Sigmoid colon (tissue), 7 donors: ENCODE results near the gene KLF1. TPM values are rescaled to one million over a fixed set of nuclear protein-coding genes. Genes with fewer than 3 reads are reported as not detected.
A peak's percentile ranks its signal among the peaks of the same experiment; 100 is the strongest.

Source experiments
- DNase-seq: peaks from one replicate; pipeline ENCODE4 v3.0.0-alpha.2; 2019
- H3K27ac ChIP-seq, 4 donors: fragments of 200-600 bp; sonication (generic); one replicate each; pipeline ENCODE4 v1.5.1; 2016 to 2019; ENCODE audit warnings: mild to moderate bottlenecking in 1 of 4
- H3K27me3 ChIP-seq, 3 donors: fragments of 200-600 bp; sonication (generic); one replicate each; pipeline ENCODE4 v1.5.1; 2019; ENCODE audit warnings: mild to moderate bottlenecking in 1 of 3
- H3K36me3 ChIP-seq, 4 donors: fragments of 200-600 bp; sonication (generic); one replicate each; pipeline ENCODE4 v1.5.1; 2016 to 2019
- H3K4me1 ChIP-seq, 4 donors: fragments of 200-600 bp; sonication (generic); one replicate each; pipeline ENCODE4 v1.5.1; 2017 to 2019
- H3K4me3 ChIP-seq, 4 donors: fragments of 200-600 bp; sonication (generic); one replicate each; pipeline ENCODE4 v1.5.1; 2017 to 2019; ENCODE audit warnings: mild to moderate bottlenecking in 2 of 4, moderate library complexity in 1 of 4
- H3K9me3 ChIP-seq, 4 donors: fragments of 200-600 bp in 3 of 4; sonication (generic) in 3 of 4; one replicate each; pipeline versions ENCODE4 v1.5.1 to v1.6.1; 2013 to 2019
- CTCF ChIP-seq, 4 experiments: fragments of 450-650 bp in 3 of 4; fragments of 200-600 bp in 1 of 4; IDR thresholded peaks; one replicate each; pipeline ENCODE4 v1.5.1; 2016 to 2019; ENCODE audit warnings: antibody characterized with exemption in 4 of 4, mild to moderate bottlenecking in 3 of 4, moderate library complexity in 2 of 4
- EP300 ChIP-seq, 4 donors: sonication (generic); formaldehyde crosslinking; IDR thresholded peaks; one replicate each; pipeline ENCODE4 v1.6.1; 2017; ENCODE audit warnings: antibody characterized with exemption in 4 of 4
- POLR2A ChIP-seq, 2 donors: fragments of 450-650 bp; IDR thresholded peaks; one replicate each; pipeline ENCODE4 v1.6.1; 2016; ENCODE audit warnings: antibody characterized with exemption in 2 of 2, mild to moderate bottlenecking in 2 of 2, moderate library complexity in 2 of 2
- POLR2AphosphoS5 ChIP-seq, 4 donors: sonication (generic); formaldehyde crosslinking; IDR thresholded peaks; one replicate each; pipeline ENCODE4 v1.6.1; 2017; ENCODE audit warnings: antibody characterized with exemption in 4 of 4
- WGBS, 2 donors: extraction: QIAGEN DNeasy Blood & Tissue Kit; methylation state at CpG; one replicate each; pipeline ENCODE4 v1.1.7; 2013; 5-methylcytosine and 5-hydroxymethylcytosine counted together
- intact Hi-C: fragments of 100-400 bp; cut with DNase I; formaldehyde crosslinking; loops from one replicate; pipeline ENCODE4 v1.15.1; 2023
- polyA plus RNA-seq, 3 donors: library from polyadenylated mRNA; stranded (reverse); fragments of 200-250 nt; gene quantifications; one replicate each; pipeline ENCODE4 v1.2.3, GENCODE V29; 2013
- total RNA-seq, 4 donors: library from RNA; depleted of rRNA; stranded (reverse); fragments of >200 nt; gene quantifications; one replicate each; pipeline ENCODE4 v1.1.0, GENCODE V29; 2016
- donor health status: healthy with polysubstance abuse.
- donor health status: Bipolar disorder and iron deficiency.
- donor health status: healthy.

Gene KLF1
- total and polyA plus RNA-seq, 7 donors, result 0.10 TPM; not detected in 6

GRCh38 chr19:12932392-12933286 is 45.6 kb upstream of the KLF1 start:
- Histone ChIP-seq H3K4me1 (peaks cover 0 to 27% (median 19%) of the 10 kb centered on the region in 4 donors), H3K27me3 (no peaks in the 10 kb centered on the region), H3K4me3 (peak overlapping the region; percentile 95 to 97 (median 96)), H3K9me3 (no peaks in the 10 kb centered on the region), H3K36me3 (peaks cover 11 to 33% (median 19%) of the 10 kb centered on the region in 4 donors), H3K27ac (peak overlapping the region; percentile 84 to 89 (median 86))
- 31% methylated on average over 16 of the region's 16 CpGs for WGBS, 2 donors
- TF ChIP-seq POLR2A (IDR thresholded peaks at IDR 0.05), result no peak
- no peak for TF ChIP-seq POLR2AphosphoS5 (IDR thresholded peaks at IDR 0.05)
- no peak for TF ChIP-seq CTCF (IDR thresholded peaks at IDR 0.05)
- no peak for TF ChIP-seq EP300 (IDR thresholded peaks at IDR 0.05)
- intact Hi-C loops, result loop anchor here (5.0 kb wide), 1 partner anchor 40 kb away; the partner anchor contains the start of gene GCDH
- no peak for DNase-seq

DNA sequence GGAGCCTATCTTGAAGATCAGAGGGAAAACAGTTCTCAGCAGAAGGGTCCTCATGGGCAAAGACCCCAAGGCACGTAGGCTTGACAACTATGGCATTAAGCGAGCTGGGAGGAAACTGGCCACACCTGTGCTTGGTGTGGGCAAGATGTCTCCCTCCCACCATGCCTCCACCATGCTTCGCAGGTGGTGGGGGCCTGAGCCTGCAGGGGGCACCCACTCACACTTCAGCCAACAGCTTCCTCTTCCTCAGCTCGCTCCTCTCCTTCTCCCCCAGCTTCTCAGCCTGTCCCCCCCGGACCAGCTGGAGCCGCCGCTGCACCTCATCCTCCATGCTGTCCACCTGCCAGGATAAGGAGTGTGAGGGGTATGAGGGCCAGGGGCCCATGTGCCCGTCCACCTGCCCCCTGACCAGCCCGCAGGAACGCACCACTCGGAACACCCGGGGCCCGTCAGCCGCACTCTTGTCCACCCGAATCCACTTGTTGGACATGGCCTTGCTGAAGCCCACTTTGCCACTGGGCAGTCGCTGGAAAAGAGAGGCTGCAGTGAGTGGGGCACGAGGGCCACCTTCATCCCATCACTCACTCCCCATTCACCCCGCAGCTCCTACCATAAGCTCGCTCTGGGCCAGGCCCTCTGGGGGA is 43.1 kb upstream of the KLF1 start:
- Histone ChIP-seq H3K27me3 (no peaks in the 10 kb centered on the region), H3K9me3 (no peaks in the 10 kb centered on the region), H3K4me1 (peaks cover 0 to 22% (median 14%) of the 10 kb centered on the region in 4 donors), H3K36me3 (peaks cover 20 to 58% (median 38%) of the 10 kb centered on the region in 4 donors), H3K27ac (no peak overlapping the region), H3K4me3 (no peak overlapping the region)
- WGBS, 2 donors, result 93 to 94% methylated on average over 19 of the region's 19 CpGs
- TF ChIP-seq EP300 (IDR thresholded peaks at IDR 0.05), result no peak
- TF ChIP-seq POLR2AphosphoS5 (IDR thresholded peaks at IDR 0.05), result no peak
- TF ChIP-seq CTCF (IDR thresholded peaks at IDR 0.05), result no peak
- no peak for TF ChIP-seq POLR2A (IDR thresholded peaks at IDR 0.05)
- no peak for DNase-seq
- intact Hi-C loops, result loop anchor here (5.0 kb wide), 1 partner anchor 38 kb away; the partner anchor contains the start of gene GCDH

DNA sequence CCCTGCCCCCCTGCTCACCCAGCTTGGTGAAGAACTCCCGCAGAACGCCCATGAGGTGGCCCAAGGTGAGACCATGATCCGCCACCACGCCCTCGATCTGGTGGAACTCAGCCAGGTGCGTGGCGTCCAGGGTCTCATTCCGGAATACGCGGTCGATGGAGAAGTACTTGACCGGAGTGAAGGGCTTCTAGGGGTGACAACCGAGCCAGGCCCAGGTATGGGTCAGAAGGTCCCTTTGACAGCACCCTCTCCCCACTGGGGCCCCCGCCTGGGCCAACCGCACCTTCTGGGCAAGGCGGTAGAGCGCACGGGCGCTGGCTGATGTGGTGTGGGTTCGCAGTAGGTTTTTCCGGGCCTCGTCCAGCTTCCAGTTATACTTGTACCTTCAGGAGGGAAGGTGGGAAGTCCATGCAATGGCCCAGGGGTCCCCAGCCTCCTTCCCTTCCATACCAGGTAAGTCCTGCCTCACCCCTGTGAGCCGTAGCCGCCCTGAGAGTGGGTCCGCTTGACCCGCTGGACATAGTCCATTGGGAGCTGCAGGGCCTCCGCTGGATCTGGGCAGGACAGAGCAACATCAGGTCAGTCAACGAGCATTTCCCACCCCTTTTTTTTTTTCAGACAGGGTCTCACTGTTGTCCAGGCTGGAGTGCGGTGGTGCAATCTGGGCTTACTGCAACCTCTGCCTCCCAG is 37.8 kb upstream of the KLF1 start:
- Histone ChIP-seq H3K4me1 (no peaks in the 10 kb centered on the region), H3K27me3 (no peaks in the 10 kb centered on the region), H3K4me3 (no peak overlapping the region), H3K36me3 (peaks cover 30 to 76% (median 61%) of the 10 kb centered on the region in 4 donors), H3K27ac (no peak overlapping the region), H3K9me3 (no peaks in the 10 kb centered on the region)
- no peak for DNase-seq
- no peak for TF ChIP-seq CTCF (IDR thresholded peaks at IDR 0.05)
- no peak for TF ChIP-seq POLR2AphosphoS5 (IDR thresholded peaks at IDR 0.05)
- no peak for TF ChIP-seq EP300 (IDR thresholded peaks at IDR 0.05)
- WGBS, 2 donors, result 95 to 98% methylated on average over 29 of the region's 29 CpGs
- intact Hi-C loops, result no loop called here

DNA sequence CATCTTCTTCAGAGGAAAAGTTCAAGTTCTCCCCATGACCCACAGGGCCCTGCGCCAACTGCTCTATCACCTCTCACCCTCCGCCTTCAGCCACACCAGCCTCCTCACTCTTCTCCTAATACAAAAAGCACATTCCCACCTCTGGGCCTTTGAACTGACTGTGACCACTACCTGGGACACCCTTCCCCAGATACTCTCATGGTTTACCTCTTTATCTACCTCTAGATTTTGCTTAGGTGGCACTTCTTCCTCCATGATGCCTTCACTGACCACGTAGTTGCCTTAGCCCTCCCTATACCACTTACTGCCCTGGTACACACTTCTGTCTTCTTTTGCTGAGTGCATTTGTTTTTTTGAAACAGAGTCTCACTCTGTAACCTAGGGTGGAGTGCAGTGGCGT is 36.0 kb upstream of the KLF1 start:
- WGBS, 2 donors, result 97% methylated on average over 4 of the region's 4 CpGs
- Histone ChIP-seq H3K27me3 (no peaks in the 10 kb centered on the region), H3K36me3 (peaks cover 22 to 58% (median 49%) of the 10 kb centered on the region in 4 donors), H3K4me1 (peaks cover 0 to 4% (median 3%) of the 10 kb centered on the region in 4 donors), H3K9me3 (no peaks in the 10 kb centered on the region), H3K4me3 (no peak overlapping the region), H3K27ac (no peak overlapping the region)
- intact Hi-C loops, result no loop called here
- no peak for DNase-seq
- no peak for TF ChIP-seq CTCF (IDR thresholded peaks at IDR 0.05)
- TF ChIP-seq POLR2A (IDR thresholded peaks at IDR 0.05), result no peak
- no peak for TF ChIP-seq POLR2AphosphoS5 (IDR thresholded peaks at IDR 0.05)
- TF ChIP-seq EP300 (IDR thresholded peaks at IDR 0.05), result no peak
